DMS114 treated with DMSO at 0.1 percent for 48 hours (cell line): ENCODE data around the gene UBXN6.

ENCODE experiments used
- DNase-seq: peaks from one replicate; lab custom pipeline; 2025; ENCODE audit not compliant: unreplicated experiment; lab: John Stamatoyannopoulos, UW

UBXN6 gene

DNA sequence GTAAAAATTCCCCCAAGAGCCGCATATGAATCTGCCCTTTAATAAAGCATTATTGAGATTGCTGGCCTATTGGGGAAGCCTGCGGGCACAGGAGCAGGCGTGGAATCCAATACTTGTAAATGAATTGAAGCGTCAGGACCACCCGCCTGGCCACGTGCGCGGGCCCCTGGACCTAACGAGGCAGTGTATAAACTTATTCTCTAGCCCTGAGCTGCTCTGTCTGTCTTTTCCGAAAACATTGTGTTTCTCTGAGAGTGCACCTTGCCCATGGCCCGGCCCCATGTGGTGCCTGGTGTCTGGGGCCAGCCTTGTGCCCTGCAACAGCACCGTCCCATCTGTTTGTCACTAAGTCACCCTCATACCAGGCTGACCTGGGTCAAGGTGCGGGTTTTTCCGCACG lies 14.4 kb downstream of the UBXN6 start:
- DNase-seq = no peak

DNA sequence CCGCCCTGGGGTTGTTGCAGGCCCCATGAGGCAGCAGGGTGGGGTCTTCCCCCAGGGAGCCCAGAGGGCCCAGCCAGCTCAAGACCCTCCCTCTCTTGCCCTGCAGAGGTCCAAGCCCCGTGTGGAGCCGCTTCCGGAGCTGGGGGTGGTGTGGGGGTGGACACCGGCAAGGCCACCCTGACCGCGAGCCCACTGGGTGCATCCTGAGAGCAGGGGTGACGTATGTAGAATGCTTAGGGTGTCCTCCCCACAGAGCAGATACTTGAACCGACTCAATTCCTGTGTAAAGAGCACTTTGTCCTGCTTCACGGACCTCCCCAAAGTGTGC lies 14.8 kb downstream of the UBXN6 start:
- no peak for DNase-seq

DNA sequence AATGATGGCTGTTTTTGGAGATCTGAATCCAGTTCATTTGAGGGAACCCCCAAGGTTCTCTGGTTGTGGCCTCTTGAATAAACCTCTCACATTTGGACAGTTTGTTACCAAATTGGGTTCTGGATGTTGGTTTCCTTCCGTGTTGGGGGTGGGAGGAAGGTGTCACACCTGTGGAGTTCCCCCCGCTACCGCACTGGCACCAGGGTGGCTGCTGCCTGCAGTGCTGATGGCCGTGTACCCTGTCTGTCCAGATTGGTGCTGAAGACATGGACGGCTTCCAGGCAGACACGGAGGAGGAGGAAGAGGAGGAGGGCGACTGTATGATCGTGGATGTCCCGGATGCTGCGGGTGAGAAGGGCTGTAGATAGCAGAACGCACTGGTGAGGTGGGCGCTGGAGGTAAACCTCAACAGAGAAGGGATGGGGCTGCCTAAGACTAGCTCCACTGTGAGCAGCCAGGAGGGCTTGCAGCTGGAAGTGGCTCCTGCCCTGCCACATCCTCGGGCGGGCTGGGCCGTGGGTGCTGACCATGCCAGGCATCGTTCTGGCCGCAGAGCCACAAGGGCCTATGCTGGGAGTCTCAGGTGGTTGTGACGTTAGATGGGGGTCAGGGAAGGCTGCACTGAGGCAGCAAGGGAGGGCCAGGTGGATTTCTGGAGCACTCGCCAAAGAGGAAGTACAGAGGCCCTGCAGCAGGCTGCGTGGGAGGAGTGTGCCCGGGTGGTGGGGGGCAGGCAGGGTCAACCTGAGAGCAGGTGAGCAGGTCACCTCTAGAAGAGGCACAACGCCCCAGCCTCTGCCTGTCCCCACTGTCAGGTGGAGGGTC lies 15.4 kb downstream of the UBXN6 start:
- DNase-seq = no peak

- no peak for DNase-seq
Measured at GRCh38 chr19:4439243-4439642, 18.4 kb downstream of the UBXN6 start.

- DNase-seq = no peak
Measured at GRCh38 chr19:4437103-4437502, 20.5 kb downstream of the UBXN6 start.

DNA sequence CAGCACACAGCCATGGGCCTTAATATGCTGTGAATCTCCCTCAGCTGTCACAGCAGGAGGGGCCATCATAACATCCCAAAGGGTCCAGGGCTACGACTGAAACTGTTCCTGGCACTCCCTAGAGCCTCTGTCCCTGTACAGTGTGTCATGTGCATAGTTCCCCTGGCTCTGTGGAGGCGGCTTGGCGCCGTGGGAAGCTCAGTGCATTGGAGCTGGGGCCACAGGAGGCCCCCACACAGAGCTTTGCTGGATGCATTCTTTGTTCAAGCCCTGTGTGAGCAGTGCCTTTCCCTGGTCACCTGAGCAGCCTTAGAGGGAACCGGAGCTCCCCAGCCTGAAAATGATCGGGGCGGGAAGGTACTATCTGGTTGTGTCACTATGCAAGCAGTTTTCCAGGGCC lies 21.4 kb downstream of the UBXN6 start:
- DNase-seq = no peak

GRCh38 chr19:4434391-4434790 lies 23.2 kb downstream of the UBXN6 start:
- DNase-seq = no peak

DNA sequence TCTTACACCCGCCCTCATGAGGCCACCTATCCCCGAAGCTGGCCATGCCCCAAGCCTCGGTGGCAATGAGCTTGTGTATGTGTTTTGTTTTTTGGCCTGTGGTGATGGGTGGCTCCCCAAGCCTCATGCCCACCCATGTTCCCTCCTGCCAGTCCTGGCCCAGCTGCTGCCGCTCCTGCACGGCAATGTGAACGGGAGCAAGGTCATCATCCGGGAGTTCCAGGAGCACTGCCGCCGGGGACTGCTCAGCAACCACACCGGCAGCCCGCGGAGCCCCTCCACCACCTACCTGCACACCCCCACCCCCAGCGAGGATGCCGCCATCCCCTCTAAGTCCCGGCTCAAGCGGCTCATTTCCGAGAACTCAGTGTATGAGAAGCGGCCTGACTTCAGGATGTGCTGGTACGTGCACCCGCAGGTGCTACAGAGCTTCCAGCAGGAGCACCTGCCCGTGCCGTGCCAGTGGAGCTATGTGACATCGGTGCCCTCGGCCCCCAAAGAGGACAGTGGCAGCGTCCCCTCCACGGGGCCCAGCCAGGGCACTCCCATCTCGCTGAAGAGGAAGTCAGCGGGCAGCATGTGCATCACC lies 24.6 kb downstream of the UBXN6 start:
- DNase-seq = no peak

DNA sequence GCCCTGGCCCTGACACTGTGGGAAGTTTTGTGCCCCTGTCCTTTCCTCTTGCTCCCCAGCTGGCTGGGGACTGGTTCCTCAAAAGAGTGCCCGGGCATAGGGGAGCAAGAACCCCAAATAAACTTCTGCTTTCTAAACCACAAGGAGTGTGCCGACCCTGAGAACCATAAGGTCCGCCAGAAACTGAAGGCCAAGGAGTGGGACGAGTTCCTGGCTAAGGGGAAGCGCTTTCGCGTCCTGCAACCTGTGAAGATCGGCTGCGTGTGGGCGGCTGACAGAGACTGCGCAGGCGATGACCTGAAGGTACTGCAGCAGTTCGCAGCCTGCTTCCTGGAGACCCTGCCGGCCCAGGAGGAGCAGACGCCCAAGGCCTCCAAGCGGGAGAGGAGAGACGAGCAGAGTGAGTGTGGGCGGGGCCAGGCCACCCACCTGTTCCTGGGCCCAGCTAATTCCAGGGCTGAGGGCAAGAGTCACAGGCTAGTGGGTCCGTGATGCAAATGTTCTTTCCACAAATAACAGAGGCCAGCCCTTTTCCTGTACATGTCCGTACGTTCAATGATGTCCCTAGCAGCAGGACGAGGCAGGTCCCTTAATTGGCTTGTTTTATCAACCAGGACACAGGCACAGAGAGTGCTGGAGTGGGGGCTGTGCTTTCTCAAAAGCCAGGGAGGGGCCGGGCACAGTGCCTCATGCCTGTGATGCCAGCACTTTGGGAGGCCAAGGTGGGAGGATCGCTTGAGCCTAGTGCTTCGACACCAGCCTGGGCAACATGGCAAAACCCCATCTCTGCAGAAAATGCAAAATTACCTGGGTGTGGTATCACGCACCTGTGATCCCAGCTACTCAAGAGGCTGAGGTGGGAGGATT lies 25.6 kb downstream of the UBXN6 start:
- DNase-seq = no peak

- DNase-seq = no peak
Measured at GRCh38 chr19:4431296-4431695, 26.3 kb downstream of the UBXN6 start.

DNA sequence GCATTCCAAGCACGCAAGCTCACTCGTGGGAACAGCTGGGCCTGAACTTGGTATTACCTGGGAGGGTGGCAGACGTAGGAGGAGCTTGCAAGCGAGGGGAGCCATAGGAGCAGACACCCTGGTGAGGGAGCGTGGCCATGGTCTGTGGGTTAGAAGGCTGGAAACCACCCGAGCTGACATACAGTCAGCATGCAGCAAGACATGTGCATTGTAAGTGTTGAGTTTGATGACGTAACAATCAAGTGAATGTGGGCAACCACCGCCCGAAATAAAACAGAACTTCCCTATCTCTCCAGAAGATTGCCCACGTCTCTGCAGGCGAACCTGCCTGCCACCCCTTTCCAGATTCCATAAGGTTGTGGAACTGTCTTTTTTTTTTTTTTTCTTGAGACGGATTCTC lies 26.8 kb downstream of the UBXN6 start:
- no peak for DNase-seq

DNA sequence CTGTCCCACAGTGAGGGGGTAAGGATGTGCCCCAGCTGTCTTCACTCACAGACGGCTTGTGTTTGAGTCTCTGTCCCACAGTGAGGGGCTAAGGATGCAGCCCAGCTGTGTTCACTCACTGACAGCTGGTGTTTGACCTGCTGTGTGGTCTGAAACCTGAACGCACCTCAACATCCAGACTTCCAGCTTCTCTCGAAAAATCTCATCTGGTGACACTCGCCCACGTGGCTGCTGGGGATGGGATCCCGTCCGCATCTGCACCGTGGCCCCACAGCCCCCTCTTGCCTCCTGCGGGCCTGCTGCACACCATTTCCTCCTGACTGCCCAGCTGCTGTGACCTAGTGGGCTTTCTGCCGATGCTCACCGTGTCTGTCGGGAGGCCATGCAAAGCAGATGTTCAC lies 27.8 kb downstream of the UBXN6 start:
- no peak for DNase-seq

DNA sequence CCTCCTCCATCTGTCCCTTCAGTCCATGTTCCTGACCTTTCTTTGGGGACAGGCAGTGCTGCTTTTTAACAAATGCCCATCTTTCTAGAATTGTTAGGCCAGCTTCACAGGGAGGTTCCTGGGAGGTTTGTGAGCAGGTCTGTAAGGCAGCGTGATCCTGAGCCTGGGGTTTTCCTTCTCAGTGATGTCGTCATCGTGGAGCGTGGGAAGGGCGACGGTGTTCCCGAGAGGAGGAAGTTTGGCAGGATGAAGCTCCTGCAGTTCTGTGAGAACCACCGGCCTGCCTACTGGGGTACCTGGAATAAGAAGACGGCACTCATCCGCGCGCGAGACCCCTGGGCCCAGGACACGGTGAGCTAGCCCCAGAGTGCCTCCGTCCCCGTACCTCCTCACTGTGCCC lies 28.3 kb downstream of the UBXN6 start:
- no peak for DNase-seq

GRCh38 chr19:4428326-4428975 lies 29.1 kb downstream of the UBXN6 start:
- no peak for DNase-seq

- DNase-seq = no peak
Measured at GRCh38 chr19:4425537-4425936, 32.1 kb downstream of the UBXN6 start.

GRCh38 chr19:4423416-4424126 lies 34.0 kb downstream of the UBXN6 start:
- no peak for DNase-seq

GRCh38 chr19:4416268-4416667 lies 41.3 kb downstream of the UBXN6 start:
- DNase-seq = no peak

- DNase-seq = no peak
Measured at GRCh38 chr19:4415352-4415751, 42.2 kb downstream of the UBXN6 start.

GRCh38 chr19:4414800-4415321 lies 42.7 kb downstream of the UBXN6 start:
- DNase-seq = no peak

- no peak for DNase-seq
Measured at GRCh38 chr19:4414144-4414799, 43.3 kb downstream of the UBXN6 start.
